NCI-H345 treated with DMSO at 0.1 percent for 48 hours (cell line): Measurements from ENCODE around the gene DEFB131B.
"Not testable (repeated sequence)": the region's sequence is repeated elsewhere in the genome, so short reads cannot be mapped to it uniquely, and the experiment has no call there.

Experiments used
- DNase-seq: peaks from one replicate; lab custom pipeline; 2025; ENCODE audit not compliant: unreplicated experiment; lab: John Stamatoyannopoulos, UW

The DEFB131B gene

GRCh38 chr11:71911321-71911985, 33.2 kb downstream of the DEFB131B start:
- DNase-seq = not testable (repeated sequence)

GRCh38 chr11:71911986-71912340, 33.7 kb downstream of the DEFB131B start:
- DNase-seq = not testable (repeated sequence)

- no peak for DNase-seq
Measured at GRCh38 chr11:71913756-71914526, 35.7 kb downstream of the DEFB131B start.

GRCh38 chr11:71914617-71915189, 36.5 kb downstream of the DEFB131B start:
- no peak for DNase-seq

GRCh38 chr11:71917646-71918140, 39.4 kb downstream of the DEFB131B start:
- no peak for DNase-seq

- peak; percentile 98 for DNase-seq
Measured at GRCh38 chr11:71927820-71928736, 49.8 kb downstream of the DEFB131B start, which contains the start of gene XNDC1N. Gene XNDC1N, minus strand, starts transcription at chr11:71928594. Its CDS starts 5,241 bp downstream, at chr11:71923353.

- DNase-seq = peak; percentile 98
Measured at GRCh38 chr11:71928737-71929443, 50.6 kb downstream of the DEFB131B start, which contains the start of gene RNF121. Gene RNF121, plus strand, starts transcription at chr11:71929046. Its CDS starts 16 bp downstream, at chr11:71929062.

GRCh38 chr11:71929491-71929890, 51.2 kb downstream of the DEFB131B start:
- no peak for DNase-seq

- no peak for DNase-seq
Measured at GRCh38 chr11:71930556-71931244, 52.4 kb downstream of the DEFB131B start.

- DNase-seq = no peak
Measured at GRCh38 chr11:71931245-71931602, 53.0 kb downstream of the DEFB131B start.

GRCh38 chr11:71933141-71933933, 55.1 kb downstream of the DEFB131B start:
- DNase-seq = no peak
